Measurements from ENCODE around the gene EML5. TPM values are rescaled to one million over a fixed set of nuclear protein-coding genes. Genes with fewer than 3 reads are reported as not detected.

Gene EML5
- total RNA-seq, 1 experiment from 2014 or later: 1.8 TPM

- TF ChIP-seq CBX3 (IDR thresholded peaks at IDR 0.05; ENCODE audit: low read depth) (no peak), RAD21 (IDR thresholded peaks at IDR 0.05; ENCODE audit: low read depth) (no peak), ATF3 (IDR thresholded peaks at IDR 0.05) (no peak), TCF7L2 (IDR thresholded peaks at IDR 0.05; ENCODE audit: borderline replicate concordance, extremely low read depth, insufficient read depth, insufficient read length) (no peak), SRF (IDR thresholded peaks at IDR 0.05; ENCODE audit: low read depth) (no peak), EGR1 (IDR thresholded peaks at IDR 0.05; ENCODE audit: low read depth) (no peak), JUND (IDR thresholded peaks at IDR 0.05) (no peak), CEBPB (IDR thresholded peaks at IDR 0.05; ENCODE audit: low read depth) (no peak)
- TF ChIP-seq, protein P1, sequence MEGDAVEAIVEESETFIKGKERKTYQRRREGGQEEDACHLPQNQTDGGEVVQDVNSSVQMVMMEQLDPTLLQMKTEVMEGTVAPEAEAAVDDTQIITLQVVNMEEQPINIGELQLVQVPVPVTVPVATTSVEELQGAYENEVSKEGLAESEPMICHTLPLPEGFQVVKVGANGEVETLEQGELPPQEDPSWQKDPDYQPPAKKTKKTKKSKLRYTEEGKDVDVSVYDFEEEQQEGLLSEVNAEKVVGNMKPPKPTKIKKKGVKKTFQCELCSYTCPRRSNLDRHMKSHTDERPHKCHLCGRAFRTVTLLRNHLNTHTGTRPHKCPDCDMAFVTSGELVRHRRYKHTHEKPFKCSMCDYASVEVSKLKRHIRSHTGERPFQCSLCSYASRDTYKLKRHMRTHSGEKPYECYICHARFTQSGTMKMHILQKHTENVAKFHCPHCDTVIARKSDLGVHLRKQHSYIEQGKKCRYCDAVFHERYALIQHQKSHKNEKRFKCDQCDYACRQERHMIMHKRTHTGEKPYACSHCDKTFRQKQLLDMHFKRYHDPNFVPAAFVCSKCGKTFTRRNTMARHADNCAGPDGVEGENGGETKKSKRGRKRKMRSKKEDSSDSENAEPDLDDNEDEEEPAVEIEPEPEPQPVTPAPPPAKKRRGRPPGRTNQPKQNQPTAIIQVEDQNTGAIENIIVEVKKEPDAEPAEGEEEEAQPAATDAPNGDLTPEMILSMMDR (IDR thresholded peaks at IDR 0.05 in 2 of 3, conservative IDR thresholded peaks at IDR 0.05 in 1 of 3; ENCODE audit: borderline replicate concordance in 1 of 3, insufficient read depth in 1 of 3, low read depth in 2 of 3, low read length in 2 of 3): no peak
- TF ChIP-seq, protein P2, sequence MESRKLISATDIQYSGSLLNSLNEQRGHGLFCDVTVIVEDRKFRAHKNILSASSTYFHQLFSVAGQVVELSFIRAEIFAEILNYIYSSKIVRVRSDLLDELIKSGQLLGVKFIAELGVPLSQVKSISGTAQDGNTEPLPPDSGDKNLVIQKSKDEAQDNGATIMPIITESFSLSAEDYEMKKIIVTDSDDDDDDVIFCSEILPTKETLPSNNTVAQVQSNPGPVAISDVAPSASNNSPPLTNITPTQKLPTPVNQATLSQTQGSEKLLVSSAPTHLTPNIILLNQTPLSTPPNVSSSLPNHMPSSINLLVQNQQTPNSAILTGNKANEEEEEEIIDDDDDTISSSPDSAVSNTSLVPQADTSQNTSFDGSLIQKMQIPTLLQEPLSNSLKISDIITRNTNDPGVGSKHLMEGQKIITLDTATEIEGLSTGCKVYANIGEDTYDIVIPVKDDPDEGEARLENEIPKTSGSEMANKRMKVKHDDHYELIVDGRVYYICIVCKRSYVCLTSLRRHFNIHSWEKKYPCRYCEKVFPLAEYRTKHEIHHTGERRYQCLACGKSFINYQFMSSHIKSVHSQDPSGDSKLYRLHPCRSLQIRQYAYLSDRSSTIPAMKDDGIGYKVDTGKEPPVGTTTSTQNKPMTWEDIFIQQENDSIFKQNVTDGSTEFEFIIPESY (IDR thresholded peaks at IDR 0.05; ENCODE audit: extremely low read depth, insufficient replicate concordance, low read length): no peak
- Histone ChIP-seq H3K4me1 (ENCODE audit: control insufficient read depth in 1 of 2, insufficient read depth in 2 of 2, low read length in 2 of 2) (no peaks in the 10 kb centered on the region; a peak in 2 of 4 replicates), H3K4me3 (replicated peaks in 1 of 2; ENCODE audit: low read depth in 1 of 2, low read length in 2 of 2) (no peak overlapping the region), H3K79me2 (ENCODE audit: insufficient read depth, low read length) (no peaks in the 10 kb centered on the region), H3K27me3 (ENCODE audit: insufficient read depth, low read length) (no peaks in the 10 kb centered on the region), H3K9me2 (ENCODE audit: insufficient read depth) (no peaks in the 10 kb centered on the region), H3K27ac (ENCODE audit: low read depth, low read length) (no peak overlapping the region), H3K9me3 (ENCODE audit: control insufficient read depth in 1 of 2, insufficient read depth in 1 of 2, low read depth in 1 of 2, low read length in 2 of 2) (no peaks in the 10 kb centered on the region), H3K9ac (ENCODE audit: low read length) (no peak overlapping the region), H3K4me2 (ENCODE audit: low read length) (no peak overlapping the region), H3K36me3 (ENCODE audit: control insufficient read depth in 1 of 2, insufficient read depth in 2 of 2, low read length in 2 of 2) (peaks cover 3 to 6% of the 10 kb centered on the region in 2 experiments; a peak in 2 of 4 replicates), H4K20me1 (ENCODE audit: insufficient read depth) (no peaks in the 10 kb centered on the region), H2AFZ (ENCODE audit: low read depth, low read length, poor library complexity, severe bottlenecking) (no peak overlapping the region)
- ATAC-seq (no peak), DNase-seq (ENCODE audit: low read depth, low spot score) (no peak)
- intact Hi-C loops (cut with micrococcal nuclease): no loop called here
- RAD21 ChIA-PET (ENCODE audit: low non-redundant PET in 1 of 2, low total read pairs in 2 of 2, uncharacterized antibody in 2 of 2, unreplicated experiment in 2 of 2): no interaction called here
- CTCF ChIA-PET: no interaction called here
- POLR2A ChIA-PET: no interaction called here
- no TSS peak for BruUV-seq (replicated peaks)
Observed at GRCh38 chr14:88617479-88617878, 175.3 kb downstream of the EML5 start.
